DLD1 (cell line): ENCODE data around the gene PWWP2B.

Experiments used
- in situ Hi-C: cut with HindIII; loops from 2 replicates; pipeline ENCODE4 v1.10.0; 2017; ENCODE audit warnings: low sequenced_read_pairs

Gene PWWP2B

DNA sequence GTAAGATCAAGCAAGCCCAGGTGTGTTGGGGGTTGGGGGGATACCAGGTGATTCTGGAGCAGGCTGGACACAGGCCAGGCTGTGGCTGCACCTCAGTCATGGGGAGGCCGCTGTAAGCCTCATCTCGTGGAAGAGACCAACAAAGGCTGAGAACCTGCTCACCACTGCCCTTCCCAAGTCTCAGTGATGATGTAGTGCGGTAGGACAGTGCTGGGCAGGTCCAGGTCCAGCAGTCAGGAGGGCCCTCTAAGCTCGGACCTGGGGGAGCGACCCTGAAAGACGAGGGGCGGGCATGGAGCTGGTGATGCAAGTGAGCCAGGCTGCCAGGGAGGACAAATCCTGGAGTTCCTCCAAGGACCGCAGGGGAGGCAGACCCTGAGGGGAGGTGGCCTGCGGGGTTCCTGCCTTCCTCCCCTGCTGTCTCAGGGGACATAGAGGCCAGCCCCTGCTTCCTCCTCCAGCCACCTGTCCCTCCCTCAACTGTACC lies 3.3 kb upstream of the PWWP2B start:
- in situ Hi-C loops = no loop called here

DNA sequence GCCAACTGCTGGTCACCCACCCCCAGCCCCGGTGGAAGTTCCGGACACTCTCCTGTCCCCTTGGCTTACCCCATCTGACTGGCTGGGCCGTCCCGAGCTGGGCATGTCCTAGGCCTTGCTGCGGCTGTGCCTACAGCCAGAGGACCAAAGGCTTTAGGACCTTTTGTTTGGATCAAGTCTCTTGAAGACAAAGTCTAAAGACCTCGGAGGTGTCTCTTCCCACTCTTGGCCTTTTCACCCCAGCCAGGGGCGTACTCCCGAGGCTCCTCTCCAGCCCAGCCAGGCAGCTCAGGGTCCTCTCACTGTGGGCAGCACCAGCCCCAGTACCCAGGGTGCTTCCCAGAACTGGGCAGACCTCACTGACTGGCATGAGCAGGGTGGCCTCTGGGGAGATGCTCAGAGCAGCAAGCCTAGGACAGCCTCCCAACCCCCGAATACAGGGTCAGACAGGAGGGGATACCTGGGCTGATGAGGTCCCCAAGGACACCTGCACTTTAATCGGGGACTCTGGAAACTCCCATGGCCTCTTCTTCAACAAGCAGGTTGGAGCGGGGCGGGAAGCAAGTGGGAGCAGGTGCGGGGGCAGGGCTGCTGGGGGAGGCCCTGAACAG lies 2.7 kb upstream of the PWWP2B start:
- in situ Hi-C loops = no loop called here

GRCh38 chr10:132394936-132395703 lies 1.9 kb upstream of the PWWP2B start:
- in situ Hi-C loops = no loop called here

- in situ Hi-C loops = no loop called here
Measured at GRCh38 chr10:132395704-132396493, 1.1 kb upstream of the PWWP2B start.

DNA sequence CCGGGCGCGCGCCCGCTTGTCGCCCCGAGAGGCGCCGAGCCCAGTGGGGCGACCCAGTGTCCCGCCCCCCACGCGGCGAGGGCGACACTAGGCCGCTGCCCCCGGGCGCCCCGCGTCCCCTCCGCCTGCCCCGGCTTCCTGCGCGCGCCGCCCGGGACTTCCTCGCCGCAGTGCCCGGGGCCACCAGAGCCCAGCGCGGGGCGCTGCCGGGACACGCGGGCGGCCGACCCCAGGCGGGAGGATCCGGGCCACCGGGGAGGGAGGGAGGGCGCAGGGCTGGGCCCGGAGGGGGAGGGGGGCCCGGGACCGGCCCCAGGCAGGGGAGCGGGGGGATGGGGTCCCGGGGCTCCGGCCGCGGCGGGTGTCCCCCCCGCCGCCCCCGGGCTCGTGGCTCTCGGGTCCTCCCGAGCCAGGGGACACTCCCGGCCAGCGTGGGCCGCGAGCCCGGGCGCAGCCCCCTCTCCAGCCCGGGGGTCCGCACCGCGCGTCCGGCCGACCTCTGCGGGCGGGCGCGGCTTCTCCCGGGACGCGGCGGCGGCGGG lies 435 bp upstream of the PWWP2B start:
- in situ Hi-C loops = no loop called here

DNA sequence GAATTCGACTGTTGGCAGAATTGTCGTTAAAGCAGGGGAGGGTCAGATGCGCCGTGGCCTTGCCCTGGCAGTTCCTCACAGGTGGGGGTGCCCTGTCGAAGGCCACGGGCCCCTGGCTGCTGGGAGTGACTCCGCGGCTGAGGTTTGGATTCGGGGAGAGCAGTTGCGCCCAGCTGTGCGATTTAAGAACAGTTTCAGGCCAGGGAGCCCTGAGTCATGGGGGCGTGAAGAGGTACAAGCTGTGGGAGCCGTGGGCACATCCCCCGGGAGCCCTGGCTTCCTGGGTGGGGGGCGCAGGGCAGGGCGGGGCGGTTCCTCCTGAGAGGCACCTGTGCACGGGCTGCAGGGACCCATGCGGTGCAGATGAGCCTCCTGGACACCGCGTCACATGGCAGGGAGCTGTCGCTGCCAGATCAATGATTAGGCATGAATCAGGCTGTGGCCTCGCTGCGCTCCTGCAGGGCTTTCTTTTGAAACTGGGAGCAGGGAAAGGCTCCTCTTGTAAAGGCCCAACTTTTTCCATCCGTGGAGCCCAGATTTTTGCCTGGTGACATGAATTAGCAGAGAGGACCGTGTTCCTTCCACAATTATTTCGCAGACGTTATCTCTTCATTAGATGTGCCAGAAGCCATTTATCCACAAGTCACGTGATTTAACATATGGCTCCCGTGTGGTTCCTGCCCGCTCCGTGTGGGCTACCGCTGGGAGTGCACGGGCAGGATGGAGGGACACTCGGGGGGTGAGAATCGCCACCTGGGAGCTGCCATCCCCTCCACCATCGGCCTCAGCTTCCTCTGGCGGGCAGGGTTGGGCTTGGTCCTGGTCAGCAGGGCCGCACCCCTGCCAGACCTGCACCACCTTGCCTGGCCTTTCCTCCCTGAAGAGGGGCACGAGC lies 918 bp downstream of the PWWP2B start:
- in situ Hi-C loops = no loop called here

DNA sequence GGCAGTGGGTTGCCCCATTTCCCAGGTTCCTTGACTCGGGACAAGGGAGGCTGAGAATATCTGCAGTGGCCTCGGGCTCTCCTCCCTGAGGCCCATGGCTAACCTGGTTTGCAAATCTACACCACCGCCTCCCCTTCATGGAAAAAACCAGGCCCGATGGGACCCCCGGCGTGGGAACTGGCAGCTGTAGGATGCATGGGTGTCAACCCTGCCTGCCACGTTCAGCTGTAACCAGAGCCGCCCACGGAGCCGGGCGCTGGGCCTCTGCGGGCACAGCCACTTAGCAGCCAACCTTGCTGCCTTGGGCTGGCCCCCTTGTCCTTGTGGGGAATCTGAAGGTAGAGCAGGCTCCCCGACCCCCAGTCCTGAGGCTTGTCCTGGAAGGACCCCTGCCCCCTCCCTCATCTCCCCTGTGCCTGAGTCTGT lies 1.6 kb downstream of the PWWP2B start:
- in situ Hi-C loops = no loop called here

DNA sequence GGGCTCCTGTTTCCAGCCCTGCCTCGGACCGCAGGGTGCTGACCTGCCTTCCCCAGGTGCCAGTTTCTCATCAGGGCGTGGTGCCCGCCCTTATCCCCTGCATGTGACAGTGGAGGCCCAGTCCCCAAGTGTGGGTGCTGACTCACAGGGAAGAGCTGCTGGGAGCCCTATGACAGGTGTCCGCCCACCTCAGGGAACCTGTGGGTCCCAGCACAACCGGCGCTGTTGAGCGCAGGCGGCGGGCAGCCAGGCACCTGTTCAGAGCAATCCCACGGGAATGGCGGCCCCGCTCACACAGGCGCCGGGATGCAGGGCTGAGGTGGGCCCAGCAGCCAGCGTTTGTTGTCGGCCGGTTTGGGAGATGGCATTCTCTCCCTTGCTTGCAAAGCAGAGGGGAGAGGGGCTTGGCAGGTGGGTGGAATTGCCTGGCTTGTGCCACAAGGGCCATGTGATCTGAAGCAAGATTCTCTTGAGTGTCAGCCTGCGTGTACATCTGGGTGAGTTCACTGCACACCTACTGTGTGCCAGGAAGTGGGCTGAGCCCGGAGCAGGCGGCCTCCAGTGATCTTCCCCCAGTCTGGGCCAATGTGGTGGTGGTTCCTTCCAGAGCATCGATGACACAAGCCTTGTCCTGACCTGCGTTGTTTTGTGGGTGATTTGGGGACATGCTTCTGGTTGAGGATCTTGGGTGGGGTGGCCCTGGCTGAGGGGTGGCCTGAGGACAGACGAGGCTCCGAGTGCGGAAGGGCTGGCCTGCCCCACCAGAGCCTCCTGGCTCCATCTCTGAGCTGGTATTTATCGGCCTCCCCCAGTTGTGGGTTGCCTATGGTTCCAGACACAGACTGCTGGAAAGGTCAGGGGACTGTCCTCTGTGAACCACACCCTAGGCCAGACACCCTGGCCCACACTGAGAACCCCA lies 2.4 kb downstream of the PWWP2B start:
- in situ Hi-C loops = no loop called here

- in situ Hi-C loops = no loop called here
Measured at GRCh38 chr10:132400041-132400546, 3.1 kb downstream of the PWWP2B start.

- in situ Hi-C loops = no loop called here
Measured at GRCh38 chr10:132400547-132401151, 3.6 kb downstream of the PWWP2B start.

DNA sequence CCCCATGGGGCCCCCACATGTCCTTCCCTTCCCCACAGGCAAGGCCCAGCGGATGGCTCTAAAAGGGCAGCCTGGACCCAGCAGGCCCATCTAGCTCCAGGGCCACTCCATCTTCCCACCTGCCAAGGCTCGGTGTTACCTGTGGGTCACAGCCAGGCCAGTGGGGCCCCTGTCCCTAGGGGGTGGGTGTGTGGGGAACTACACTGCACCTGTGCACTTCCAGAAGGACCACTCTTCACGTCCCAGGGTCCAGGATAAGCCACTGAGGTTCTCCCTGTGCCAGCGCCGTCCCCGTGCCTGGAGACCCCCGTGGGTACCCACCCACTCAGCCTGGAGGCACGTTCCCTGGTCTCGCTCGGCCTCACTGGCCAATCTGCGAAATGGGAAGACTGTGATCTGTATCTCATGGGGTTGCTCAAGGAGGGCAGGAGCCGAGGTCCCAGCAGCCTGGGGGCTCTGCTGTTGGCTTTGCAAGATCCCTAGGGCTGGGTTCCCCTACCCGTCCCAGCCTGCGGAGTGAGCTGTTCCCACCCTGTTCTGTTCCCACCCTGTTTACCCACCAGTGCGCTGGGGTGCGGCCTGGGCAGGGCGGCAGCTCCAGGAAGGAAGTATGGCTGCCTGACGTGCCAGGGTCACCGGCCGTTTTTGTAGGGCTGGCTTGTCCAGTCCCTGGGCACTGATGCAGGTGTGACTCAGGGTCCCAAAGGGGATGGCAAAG lies 4.6 kb downstream of the PWWP2B start:
- in situ Hi-C loops = no loop called here

DNA sequence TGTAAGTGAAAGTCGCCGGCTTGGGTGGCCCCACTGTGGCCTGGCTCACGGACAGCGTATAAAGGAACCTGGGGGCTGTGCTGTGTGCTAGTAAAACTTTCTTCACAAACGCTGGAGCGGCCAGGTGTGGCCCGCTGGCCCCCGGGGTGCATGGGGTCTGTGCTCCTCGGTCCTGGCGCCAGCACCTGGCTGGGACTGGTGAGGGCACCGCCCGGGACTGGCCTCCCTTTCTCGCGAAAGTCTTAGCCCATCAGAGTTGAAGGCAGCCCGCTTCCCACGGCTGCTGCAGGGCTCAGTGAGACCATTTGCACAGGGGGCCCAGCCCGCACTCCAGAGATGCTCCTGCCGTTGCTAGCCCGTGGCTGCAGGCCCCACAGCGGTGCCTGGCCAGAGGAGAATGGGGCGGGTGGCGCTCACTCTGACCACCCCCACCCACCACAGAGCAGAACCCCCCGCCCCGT lies 5.8 kb downstream of the PWWP2B start:
- in situ Hi-C loops = no loop called here

DNA sequence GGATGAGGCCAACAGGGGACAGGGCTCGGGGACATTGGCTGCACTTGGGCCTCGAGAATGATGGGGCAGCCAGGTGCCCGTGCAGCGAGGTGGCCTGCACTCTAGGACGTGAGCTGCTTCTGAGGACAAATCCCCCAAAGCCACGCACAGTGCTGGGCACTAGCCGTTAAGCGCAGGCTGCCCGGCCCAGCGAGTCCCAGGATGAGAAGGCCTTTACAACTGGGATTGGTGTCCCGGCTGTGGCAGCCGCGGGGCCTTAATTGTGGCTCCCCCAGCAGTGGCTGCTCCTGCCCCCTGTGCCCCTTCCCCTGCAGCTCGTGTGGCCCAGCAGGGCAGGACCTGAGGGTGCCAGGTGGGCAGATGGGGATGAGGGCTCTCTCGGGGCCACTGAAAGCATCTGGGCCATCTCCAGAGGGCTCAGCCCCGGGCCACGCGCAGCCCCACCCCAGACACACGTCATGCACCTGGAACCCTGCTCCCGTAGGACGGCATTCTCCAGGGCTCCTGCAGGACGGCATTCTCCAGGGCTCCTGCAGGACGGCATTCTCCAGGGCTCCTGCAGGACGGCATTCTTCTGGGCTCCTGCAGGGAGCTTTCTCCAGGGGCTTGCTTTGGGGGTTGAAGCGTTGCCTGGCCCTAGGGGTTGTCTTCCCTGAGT lies 6.6 kb downstream of the PWWP2B start:
- in situ Hi-C loops = no loop called here

- in situ Hi-C loops = no loop called here
Measured at GRCh38 chr10:132404169-132404880, 7.3 kb downstream of the PWWP2B start.

GRCh38 chr10:132404911-132405462 lies 8.0 kb downstream of the PWWP2B start:
- in situ Hi-C loops = no loop called here

DNA sequence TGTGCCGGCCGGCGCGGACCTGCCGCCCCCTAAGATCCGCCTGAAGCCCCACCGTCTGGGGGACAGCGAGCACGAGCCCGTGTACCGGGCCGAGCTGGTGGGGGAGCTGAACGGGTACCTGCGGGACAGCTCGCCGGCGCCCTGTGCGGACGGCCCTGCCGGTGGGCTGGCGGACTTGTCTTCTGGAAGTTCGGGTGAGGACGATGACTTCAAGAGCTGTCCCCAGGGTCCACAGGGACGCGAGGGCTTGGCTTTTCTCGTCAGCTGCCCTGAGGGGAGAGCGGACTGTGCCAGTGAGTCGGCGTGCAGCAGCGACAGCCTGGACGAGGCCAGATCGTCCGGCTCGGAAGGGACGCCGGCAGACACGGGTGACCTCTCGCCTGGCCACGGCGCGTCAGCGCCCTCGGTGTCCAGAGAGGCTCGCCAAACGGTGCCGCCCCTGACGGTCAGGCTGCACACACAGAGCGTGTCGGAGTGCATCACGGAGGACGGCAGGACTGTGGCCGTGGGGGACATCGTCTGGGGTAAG lies 8.5 kb downstream of the PWWP2B start:
- in situ Hi-C loops = no loop called here
